SK-N-SH treated with all-trans-retinoic acid at 6 μM for 48 hours (cell line): ENCODE measurements around the gene GFM1.

Experiments used
- ARNTL ChIP-seq: fragments of 450-650 bp; formaldehyde crosslinking; IDR thresholded peaks from 2 replicates; pipeline ENCODE4 v1.5.0; 2020; ENCODE audit warnings: low read depth, mild to moderate bottlenecking, moderate library complexity, borderline replicate concordance
- CREB5 ChIP-seq: fragments of 250-450 bp; sonication (Bioruptor Pico); IDR thresholded peaks from 2 replicates; pipeline ENCODE4 v1.5.1; 2020; ENCODE audit warnings: low read depth, mild to moderate bottlenecking, moderate library complexity
- ISL1 ChIP-seq: fragments of 250-450 bp; sonication (Bioruptor Pico); IDR thresholded peaks from 2 replicates; pipeline ENCODE4 v2.1.2; 2022; ENCODE audit warnings: mild to moderate bottlenecking, moderate library complexity
- OSR1 ChIP-seq: fragments of 250-450 bp; sonication (Bioruptor Pico); IDR thresholded peaks from 2 replicates; pipeline ENCODE4 v1.8.0; 2022; ENCODE audit warnings: moderate library complexity, mild to moderate bottlenecking, inconsistent platforms
- SNAI2 ChIP-seq: fragments of 250-450 bp; sonication (Bioruptor Pico); IDR thresholded peaks from 2 replicates; pipeline ENCODE4 v1.5.0; 2020; ENCODE audit warnings: mild to moderate bottlenecking, moderate library complexity
- TCF4 ChIP-seq: fragments of 250-450 bp; sonication (Bioruptor Pico); IDR thresholded peaks from 2 replicates; pipeline ENCODE4 v1.8.0; 2021; ENCODE audit warnings: mild to moderate bottlenecking, moderate library complexity, borderline replicate concordance
- TOX ChIP-seq: fragments of 250-450 bp; sonication (Bioruptor Pico); IDR thresholded peaks from 2 replicates; pipeline ENCODE4 v1.8.0; 2021; ENCODE audit warnings: mild to moderate bottlenecking, moderate library complexity, borderline replicate concordance
- ZFP3 ChIP-seq: fragments of 250-450 bp; sonication (Bioruptor Pico); IDR thresholded peaks from 2 replicates; pipeline ENCODE4 v1.5.0; 2020; ENCODE audit warnings: mild to moderate bottlenecking, moderate library complexity
- ZFP30 ChIP-seq: fragments of 450-650 bp; formaldehyde crosslinking; IDR thresholded peaks from 2 replicates; pipeline ENCODE4 v1.5.0; 2022; ENCODE audit warnings: mild to moderate bottlenecking, moderate library complexity

DNA sequence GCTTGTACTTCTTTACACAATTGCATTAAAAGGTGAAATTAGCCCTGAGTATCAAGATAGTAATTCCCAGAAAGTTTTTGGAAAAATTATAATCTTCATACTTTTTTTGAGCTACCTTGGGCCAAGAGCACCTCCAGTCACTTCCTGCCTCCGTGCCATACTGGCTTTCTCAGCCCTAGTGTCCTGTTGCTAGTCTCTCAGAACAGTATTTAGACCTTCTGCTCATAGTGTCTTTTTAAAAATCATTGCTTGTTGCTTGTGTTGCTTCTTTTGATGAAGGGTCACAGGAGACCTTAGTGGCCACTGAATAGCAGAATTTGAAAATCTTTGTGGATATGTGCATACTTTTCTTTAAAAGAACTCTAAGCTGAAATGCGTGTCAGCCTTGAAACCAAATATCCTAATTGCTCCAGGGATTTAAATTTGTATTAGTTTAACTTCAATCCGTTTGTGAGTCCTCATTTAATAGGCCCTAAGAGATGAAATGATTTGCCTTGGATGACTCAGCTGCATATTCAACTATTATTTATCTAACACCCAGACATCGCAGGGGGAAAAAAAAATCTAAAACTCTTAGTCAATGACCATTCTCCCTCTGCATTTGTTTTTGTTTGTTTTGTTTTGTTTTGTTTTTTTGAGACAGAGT lies 57.2 kb downstream of the GFM1 start:
- TF ChIP-seq OSR1 (CRISPR knock-in tag) (no peak), ZFP30 (CRISPR knock-in tag) (no peak), ARNTL (no peak), SNAI2 (CRISPR knock-in tag) (no peak), ISL1 (CRISPR knock-in tag) (no peak), TOX (no peak), CREB5 (no peak), ZFP3 (CRISPR knock-in tag) (no peak), TCF4 (CRISPR knock-in tag) (no peak)
